Activated CD4-positive, alpha-beta T cell treated with anti-CD3 and anti-CD28 coated beads, Interleukin-2, amount 50 U/mL, for 48 hours (primary cell): ENCODE results near the gene NDUFV2.
"Not testable (repeated sequence)": the region's sequence is repeated elsewhere in the genome, so short reads cannot be mapped to it uniquely, and the experiment has no call there.

Experiments used
- DNase-seq, 2 experiments: peaks; one replicate each; pipeline ENCODE4 v3.0.0-alpha.2; 2020

Gene NDUFV2

GRCh38 chr18:9102508-9103375 lies at the start of gene NDUFV2:
TSS of gene NDUFV2 (plus strand) at chr18:9102699. CDS start at chr18:9102744, 45 bp downstream.
- peak; percentile 97 to 98 for DNase-seq

- DNase-seq: no peak
These were observed 48.7 kb upstream of the NDUFV2 start for GRCh38 chr18:9053814-9054213.

- DNase-seq: no peak
These were observed 47.3 kb upstream of the NDUFV2 start for GRCh38 chr18:9055185-9055584.

GRCh38 chr18:9055626-9056025 lies 46.9 kb upstream of the NDUFV2 start:
- no peak for DNase-seq

GRCh38 chr18:9057646-9058045 lies 44.9 kb upstream of the NDUFV2 start:
- no peak for DNase-seq

- no peak for DNase-seq
These were observed 44.1 kb upstream of the NDUFV2 start for GRCh38 chr18:9058406-9058805.

- DNase-seq: no peak
These were observed 40.1 kb upstream of the NDUFV2 start for GRCh38 chr18:9062418-9062751.

GRCh38 chr18:9065864-9066263 lies 36.6 kb upstream of the NDUFV2 start:
- DNase-seq: no peak

- no peak for DNase-seq
These were observed 36.1 kb upstream of the NDUFV2 start for GRCh38 chr18:9066358-9066757.

GRCh38 chr18:9066817-9067306 lies 35.6 kb upstream of the NDUFV2 start:
- DNase-seq: no peak

GRCh38 chr18:9067823-9068222 lies 34.7 kb upstream of the NDUFV2 start:
- DNase-seq: no peak

- no peak for DNase-seq
These were observed 34.2 kb upstream of the NDUFV2 start for GRCh38 chr18:9068346-9068745.

- DNase-seq: no peak
These were observed 32.9 kb upstream of the NDUFV2 start for GRCh38 chr18:9069601-9070000.

- no peak for DNase-seq
These were observed 32.3 kb upstream of the NDUFV2 start for GRCh38 chr18:9070212-9070611.

- DNase-seq: no peak
These were observed 22.5 kb upstream of the NDUFV2 start for GRCh38 chr18:9079818-9080528.

GRCh38 chr18:9081940-9082339 lies 20.6 kb upstream of the NDUFV2 start:
- DNase-seq: peak; percentile 49 to 68

- peak; percentile 39 to 61 for DNase-seq
These were observed 19.6 kb upstream of the NDUFV2 start for GRCh38 chr18:9082711-9083510.

GRCh38 chr18:9086015-9086414 lies 16.5 kb upstream of the NDUFV2 start:
- DNase-seq: no peak

GRCh38 chr18:9086624-9087023 lies 15.9 kb upstream of the NDUFV2 start:
- no peak for DNase-seq

- DNase-seq: no peak
These were observed 15.4 kb upstream of the NDUFV2 start for GRCh38 chr18:9087144-9087543.

- no peak for DNase-seq
These were observed 14.2 kb upstream of the NDUFV2 start for GRCh38 chr18:9088252-9088651.

- not testable (repeated sequence) for DNase-seq
These were observed 13.8 kb upstream of the NDUFV2 start for GRCh38 chr18:9088727-9089126.

- no peak for DNase-seq
These were observed 11.9 kb upstream of the NDUFV2 start for GRCh38 chr18:9090578-9090977.
